ENCODE data around the gene CYP26B1.

CYP26B1 gene, protein sequence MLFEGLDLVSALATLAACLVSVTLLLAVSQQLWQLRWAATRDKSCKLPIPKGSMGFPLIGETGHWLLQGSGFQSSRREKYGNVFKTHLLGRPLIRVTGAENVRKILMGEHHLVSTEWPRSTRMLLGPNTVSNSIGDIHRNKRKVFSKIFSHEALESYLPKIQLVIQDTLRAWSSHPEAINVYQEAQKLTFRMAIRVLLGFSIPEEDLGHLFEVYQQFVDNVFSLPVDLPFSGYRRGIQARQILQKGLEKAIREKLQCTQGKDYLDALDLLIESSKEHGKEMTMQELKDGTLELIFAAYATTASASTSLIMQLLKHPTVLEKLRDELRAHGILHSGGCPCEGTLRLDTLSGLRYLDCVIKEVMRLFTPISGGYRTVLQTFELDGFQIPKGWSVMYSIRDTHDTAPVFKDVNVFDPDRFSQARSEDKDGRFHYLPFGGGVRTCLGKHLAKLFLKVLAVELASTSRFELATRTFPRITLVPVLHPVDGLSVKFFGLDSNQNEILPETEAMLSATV

DNA sequence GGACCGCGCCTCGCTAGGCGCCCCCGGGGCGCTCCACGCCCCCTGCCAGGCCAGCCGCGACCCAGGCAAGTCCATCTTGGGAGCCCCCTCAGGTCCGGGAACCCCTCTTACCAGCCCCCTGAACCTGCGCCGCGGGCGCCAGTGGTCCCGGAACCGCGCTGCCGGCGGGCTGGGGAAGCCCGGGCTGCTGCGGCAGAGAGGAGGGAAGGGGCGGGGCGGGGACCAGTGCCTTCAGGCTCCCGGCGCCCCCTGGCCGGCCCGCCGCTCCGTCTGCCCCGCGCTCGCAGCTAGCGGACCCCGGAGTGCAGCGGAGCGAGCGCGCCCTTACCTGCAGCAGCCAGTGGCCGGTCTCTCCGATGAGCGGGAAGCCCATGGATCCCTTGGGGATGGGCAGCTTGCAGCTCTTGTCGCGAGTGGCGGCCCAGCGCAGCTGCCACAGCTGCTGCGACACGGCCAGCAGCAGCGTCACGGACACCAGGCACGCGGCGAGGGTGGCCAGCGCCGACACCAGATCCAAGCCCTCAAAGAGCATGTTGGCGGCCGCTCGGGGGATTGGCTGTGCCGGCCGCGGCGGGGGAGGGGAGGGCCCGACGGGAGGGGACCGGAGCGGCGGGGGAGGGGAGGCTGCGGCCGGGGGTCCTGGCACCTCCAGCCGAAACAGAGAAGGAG, at the start of gene CYP26B1:
Gene CYP26B1 (minus strand): TSS at position 560 of the 669 bp plus-strand sequence. CDS start 28 bp downstream, at position 532.
- no peak for DNase-seq (ENCODE audit: low read depth)

DNA sequence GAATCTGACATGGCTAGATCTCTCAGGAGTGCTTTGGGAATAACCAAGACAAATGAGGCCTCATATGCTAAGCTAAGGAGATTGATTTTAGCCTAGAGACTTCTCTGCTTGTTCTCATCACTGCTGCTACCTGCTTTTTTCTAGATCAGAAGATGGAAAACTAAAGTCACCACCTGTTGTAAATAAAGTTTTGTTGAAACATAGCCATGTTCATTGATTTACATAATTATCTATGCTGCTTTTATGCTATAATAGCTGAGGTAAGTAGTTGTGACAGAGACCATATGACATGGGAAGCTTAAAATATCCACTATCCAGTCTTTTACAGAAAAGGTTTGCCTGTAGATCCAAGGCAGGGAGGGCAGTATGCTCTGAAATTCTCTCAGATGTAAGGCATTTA, 46.1 kb upstream of the CYP26B1 start:
- no peak for DNase-seq (ENCODE audit: low read depth)

DNA sequence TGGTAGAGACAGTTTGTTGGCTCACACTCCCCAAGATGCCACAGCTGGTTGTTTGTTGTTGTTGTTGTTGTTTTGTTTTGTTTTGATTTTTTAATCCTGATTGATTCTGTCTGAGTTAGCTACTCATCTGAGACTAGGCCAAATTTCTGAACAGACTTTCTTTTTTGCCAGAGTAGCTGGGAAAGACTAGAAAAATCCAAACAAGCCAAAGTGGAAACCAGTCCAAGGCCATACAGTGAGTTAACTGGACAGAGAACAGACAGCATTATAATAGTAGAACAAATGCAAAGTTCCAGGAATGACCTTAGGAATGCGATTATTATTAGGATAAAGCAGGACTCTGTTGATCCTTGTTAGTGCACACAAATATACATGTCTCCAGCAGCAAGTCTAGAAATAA, 43.8 kb upstream of the CYP26B1 start:
- DNase-seq (ENCODE audit: low read depth): no peak

DNA sequence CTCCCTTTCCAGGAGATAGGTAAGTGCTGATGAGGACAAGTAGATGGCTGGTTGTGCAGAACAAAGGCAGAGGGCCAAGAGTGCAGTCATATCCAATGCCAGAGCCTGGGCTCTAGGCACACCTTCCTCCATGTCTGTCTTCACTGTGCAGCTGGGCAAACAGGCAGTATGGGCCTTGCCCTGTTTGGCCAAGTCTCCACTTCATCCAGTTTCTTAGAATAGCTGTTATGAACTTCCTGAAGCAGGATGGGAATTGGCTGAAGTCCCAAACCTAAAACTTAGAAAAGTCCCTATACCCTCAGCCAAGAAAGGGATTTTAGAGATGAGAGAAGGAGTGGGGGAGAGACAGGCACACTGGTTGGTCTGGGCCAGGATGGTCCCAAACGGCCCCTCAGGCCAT, 37.5 kb upstream of the CYP26B1 start:
- DNase-seq (ENCODE audit: low read depth): no peak

DNA sequence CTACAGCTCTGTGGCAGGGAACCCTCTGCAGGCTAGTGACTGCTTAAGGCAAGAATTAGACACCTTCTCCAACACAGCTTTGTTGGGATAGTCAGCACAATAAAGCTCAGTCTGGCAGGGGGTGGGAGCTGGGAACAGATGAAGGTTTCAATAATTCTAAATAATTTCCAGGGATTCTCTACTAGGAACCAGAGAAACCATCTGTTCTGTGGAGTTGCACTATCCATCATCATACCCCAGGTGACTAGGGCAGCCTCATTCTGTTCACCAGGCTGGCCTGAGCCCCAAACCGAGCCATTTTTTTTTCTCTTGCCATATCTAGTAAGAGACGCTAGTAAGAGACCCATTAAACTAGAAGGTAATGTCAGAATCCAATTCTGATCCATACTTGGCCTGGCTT, 35.8 kb upstream of the CYP26B1 start:
- DNase-seq (ENCODE audit: low read depth): no peak

DNA sequence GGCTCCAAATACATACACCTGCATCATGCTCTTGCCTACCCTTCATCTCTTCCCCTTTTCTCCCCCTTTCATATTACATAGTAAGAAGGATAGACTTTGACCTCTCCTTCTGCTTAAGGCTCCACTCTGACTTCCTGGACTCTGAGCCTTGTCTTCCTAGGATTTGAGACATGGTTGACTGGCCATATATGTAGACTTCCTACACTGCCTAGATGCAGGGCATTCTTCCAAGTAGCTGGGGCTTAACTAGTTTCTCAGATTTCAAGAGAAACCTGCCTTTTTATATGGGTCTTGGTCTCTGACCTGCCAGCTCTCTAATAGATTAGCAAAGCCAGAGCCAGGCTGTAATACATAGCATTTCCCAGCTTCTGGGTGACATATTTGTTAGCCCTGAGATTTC, 35.4 kb upstream of the CYP26B1 start:
- DNase-seq (ENCODE audit: low read depth): no peak

DNA sequence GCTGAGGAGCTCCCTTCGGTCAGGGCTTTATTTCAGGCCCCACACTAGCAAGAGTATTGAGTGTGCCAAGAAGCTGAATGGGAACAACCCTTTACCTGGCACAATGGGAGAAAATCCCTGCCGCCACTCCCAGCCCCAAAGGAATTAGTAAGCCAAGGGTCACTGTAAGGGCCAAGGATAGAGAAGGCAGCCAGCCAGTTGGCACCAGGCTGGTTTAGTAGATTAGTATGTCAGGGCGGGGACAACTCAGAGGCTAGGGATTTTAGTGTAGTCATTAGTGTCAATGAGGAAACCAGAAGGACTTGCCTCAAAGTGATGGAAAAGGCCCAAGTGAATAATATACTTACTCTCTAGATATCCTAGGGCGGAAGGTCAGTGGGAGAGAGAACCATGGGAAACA, 34.9 kb upstream of the CYP26B1 start:
- no peak for DNase-seq (ENCODE audit: low read depth)

DNA sequence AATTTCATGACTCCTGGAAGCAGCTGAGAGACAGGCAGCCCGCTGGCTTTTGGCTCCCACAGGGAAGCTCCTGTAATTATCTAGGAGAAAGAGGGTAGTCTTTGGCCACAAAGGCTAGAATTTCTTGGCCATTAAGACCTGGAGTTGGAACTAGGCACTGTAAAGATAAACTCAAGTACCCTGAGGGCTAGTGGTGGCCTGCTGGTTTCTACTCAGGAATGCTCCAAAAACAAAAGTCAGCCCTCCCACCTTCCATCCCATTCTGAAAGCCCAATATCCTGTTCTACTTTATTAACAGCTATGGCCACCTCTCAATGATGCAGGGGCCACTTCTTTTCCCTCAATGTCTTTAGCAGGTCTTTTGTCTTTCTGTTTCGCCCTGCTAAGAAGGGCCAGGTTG, 34.0 kb upstream of the CYP26B1 start:
- no peak for DNase-seq (ENCODE audit: low read depth)

DNA sequence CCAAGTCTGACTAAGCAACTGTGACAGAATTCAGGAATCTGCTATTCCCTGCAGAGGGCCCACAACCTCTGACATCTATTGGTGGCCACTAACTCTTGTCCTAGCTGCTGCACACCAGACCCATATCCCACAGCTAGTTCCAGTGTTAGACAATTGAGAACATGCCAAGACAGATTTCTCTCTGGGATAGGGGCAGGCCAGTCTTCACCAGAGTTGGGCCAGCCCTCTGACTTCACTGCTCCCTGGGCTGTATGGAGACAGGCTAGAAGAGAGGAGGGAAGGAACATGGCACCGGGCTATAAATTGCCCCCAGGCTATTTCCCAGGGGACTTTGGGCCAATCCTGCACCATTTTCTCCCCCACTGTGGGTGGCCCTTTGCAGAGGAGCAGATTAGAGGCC, 32.7 kb upstream of the CYP26B1 start:
- no peak for DNase-seq (ENCODE audit: low read depth)

DNA sequence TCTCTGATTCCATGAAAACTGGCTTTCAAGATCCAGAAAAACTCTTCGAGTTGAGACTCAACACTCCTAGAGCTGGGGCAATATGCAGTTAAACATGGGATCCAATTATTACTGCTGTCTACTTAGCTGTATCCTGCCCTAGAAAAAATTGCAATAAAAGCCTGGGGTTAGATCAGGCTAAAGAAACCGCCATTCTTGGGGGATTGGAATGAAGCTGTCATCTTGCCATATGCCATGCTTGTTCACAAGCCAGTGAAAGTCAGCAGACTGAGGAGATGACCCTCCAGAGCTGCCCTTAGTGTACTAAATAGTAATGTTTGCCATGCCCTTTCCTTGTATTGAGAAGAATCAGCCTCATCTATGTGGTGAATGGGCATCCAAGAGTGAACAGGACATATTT, 30.9 kb upstream of the CYP26B1 start:
- DNase-seq (ENCODE audit: low read depth): no peak

DNA sequence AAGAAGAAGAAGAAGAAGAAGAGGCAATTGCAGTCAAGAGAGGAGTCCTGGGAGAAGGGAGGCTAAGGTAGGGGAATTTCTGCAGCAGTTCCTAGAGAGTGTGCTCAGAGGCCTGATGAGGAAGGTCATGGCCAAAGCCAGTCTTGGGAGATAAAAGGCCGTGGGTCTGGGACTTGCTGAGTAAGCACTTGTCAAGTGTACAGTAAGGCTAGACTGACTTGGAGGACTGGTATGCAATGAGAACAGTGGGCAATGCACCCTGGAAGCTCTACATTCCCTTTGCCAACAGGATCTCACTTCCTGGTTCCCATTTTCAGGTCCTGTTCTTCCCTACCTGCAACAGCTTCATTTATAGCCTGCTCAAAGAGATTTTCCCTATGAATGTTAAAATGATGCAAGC, 28.6 kb upstream of the CYP26B1 start:
- no peak for DNase-seq (ENCODE audit: low read depth)

DNA sequence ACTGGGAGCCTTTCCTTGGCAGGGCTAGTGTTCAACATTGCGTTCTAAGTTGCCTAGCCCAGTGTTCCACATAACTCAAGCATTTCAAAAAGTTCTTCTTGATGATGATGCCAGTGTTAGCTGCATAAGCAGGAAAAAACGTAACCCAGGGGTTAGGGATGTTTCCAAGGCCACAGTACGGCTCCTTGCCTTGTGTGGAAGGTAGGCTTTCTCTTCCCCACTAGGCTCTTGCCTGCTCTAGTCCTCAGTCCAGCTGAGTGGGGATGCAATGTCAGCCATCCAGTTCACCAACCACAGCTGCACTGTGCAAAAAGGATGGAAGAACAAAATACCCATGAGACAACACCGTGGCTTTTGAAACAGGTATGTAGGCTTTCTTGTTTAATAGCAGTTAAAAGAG, 28.0 kb upstream of the CYP26B1 start:
- DNase-seq (ENCODE audit: low read depth): no peak

DNA sequence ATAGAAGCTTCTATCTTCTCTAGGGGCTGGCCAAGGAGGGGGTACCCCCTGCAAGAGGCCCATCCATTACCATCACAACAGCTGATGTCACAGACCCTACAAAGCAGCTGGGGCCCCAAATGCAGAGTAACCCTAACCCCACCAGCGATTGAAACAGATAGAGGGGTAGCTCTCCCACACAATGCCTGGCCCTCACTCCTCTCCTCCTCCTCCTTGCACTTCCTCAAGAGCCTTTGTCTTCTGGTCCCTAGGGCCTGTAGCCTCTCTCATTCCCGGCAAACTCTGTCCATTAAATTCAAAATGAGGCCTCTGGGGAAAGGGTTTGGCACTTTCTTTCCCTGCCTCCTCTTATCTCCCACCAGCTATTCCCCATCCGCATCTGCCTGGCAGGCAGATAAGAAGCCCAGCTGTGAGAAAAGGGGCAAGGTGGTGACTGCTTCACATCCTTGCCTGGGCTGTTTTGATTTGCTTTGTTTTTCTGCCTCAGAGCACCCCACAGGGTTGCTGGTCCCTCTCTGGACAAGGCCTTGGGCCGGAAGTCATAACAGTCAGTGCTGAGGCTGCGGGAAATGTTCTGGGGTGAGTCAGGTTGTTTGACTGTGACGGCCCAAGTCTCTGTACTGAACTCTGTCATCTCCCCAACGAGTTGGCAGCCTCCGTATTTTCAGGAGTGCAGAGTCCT, 26.1 kb upstream of the CYP26B1 start:
- DNase-seq (ENCODE audit: low read depth): no peak

DNA sequence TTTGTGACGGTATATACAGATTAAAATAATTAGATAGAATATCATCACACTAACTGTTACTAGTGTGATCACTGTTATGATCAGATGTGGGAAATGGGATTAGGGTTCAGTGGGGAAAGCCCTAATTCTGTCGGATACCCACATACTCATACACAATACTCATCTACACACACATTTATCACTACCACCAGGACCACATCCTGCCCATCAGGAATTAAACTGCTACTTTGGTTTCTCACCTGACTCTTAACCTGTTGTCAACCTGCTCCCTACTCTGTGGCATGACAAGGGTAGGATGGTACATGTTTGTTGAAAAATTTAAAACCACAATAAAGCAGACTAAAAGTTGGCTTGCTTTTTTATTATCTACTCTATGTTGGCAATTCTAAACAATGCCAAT, 24.8 kb upstream of the CYP26B1 start:
- DNase-seq (ENCODE audit: low read depth): no peak

DNA sequence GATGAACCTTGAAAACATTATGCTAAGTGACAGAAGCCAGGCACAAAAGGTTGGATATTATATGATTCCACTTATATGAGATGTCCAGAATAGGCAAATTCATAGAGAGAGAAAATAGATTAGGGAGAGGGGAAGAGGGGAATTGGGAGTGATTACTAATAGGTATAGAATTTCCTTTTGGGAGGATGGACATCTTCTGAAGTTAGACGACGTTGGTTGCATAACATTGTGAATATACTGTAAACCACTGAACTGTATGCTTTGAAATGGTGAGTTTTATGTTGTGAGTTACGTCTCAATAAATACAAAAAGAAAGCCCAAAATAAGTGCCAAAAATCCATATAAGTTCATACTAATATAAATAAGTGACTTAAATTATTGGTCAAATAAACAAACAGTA, 18.6 kb upstream of the CYP26B1 start:
- DNase-seq (ENCODE audit: low read depth): no peak

DNA sequence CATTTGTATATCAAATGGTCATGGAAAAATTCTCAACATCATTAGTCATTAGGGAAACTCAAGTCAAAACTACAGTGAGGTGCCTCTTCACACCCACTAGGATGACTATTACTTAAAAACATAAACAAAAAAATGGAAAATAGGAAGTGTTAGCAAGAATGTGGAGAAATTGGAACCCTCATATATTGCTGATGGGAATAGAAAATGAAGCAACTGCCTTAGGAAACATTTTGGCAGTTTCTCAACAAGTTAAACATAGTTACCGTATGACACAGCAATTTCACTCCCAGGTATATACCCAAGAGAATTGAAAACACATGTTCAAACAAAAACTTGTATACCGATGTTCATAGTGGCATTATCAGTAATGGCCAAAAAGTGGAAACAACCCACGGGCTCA, 18.1 kb upstream of the CYP26B1 start:
- DNase-seq (ENCODE audit: low read depth): no peak

DNA sequence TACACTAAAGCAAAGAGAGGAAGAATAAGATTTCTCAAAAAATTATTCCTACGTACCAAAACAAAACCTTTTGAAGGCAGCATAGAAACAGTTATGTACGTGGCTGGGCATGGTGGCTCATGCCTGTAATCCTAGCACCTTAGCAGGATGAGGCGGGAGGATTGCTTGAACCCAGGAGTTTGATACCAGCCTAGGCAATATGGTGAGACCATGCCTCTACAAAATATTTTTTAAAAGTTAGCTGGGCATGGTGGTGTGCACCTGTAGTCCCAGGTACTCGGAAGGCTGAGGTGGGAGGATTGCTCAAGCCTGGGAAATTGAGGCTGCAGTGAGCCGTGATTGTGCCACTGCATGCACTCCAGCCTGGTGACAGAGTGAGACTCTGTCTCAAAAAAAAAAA, 14.9 kb upstream of the CYP26B1 start:
- no peak for DNase-seq (ENCODE audit: low read depth)

DNA sequence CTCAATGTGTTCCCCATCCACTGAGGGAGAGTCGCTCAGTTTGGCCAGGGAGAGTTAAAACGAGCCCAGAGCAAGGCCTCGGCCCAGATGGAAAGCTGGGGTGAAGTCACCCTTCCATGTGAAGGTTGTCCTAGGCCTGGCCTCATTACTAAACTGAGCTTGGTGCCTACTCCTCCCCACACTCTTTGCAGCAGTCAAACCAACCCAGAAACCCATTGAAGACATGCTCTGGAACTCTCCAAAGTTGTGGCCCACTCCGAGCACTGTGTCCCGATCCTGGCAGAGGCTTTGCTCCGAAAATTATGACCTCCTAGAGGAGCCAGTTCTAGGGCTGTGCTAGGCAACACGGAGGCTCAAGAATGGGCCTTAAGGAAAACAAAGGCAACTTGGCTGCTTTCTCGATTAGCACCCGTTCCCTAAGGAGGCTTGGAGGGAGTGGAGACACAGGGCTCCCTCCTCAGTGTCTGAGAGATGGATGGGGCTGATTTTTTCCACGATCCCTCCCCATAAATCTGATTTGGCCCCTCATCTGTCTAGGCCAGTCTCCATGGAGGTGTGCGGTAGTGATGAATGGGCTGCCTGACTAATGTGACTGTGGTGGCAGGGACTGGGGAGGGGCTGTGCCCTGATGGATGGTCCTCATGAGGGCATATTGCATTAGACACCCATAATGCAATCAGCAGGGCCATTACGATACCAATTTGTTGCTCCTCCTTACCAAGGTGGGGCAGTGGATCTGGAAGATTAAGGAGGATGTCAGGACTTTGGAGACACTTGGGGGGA, 11.7 kb upstream of the CYP26B1 start:
- no peak for DNase-seq (ENCODE audit: low read depth)

DNA sequence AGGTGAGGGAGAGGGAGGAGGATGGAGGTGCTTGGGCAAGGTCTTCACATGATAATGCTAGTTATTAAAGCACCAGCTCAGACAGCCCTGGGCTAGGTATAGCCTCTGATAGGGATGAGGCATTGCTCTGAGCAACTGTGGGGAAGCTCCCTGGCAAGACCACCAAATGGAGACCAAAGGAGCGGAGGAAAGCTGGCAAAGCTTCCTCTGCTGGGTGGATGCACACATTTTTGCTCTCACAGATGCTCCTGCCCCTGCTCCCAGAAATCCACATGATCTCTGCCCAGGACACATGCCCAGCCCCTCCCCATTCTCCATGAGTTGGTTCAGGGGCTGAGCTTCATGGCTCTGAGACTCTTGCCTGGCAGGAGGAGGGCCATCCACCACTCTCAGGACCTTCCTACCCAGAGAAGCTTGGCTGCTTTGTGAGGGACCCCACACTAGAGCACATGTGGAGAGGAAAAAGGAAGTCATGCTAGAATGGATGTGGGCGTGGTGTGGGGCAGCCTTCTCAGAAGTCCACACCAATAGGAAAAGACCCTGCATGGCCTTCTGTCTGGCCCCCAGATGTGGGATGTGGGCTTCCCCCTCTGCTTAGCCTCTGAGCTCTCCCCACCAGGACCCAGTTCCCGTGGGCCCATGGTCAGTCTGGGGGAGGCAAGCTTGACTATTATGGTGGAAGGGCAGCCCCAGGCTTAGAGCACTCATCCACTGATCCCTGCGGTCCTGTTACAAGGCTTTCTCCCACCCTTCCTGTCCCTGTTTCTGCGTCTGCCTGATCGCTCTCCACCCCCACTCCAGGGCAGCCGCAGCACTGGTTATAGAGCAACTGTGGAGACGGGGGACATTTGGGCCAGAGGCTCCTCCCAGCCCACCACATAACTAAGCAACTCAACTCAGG, 10.5 kb upstream of the CYP26B1 start:
- DNase-seq (ENCODE audit: low read depth): no peak

DNA sequence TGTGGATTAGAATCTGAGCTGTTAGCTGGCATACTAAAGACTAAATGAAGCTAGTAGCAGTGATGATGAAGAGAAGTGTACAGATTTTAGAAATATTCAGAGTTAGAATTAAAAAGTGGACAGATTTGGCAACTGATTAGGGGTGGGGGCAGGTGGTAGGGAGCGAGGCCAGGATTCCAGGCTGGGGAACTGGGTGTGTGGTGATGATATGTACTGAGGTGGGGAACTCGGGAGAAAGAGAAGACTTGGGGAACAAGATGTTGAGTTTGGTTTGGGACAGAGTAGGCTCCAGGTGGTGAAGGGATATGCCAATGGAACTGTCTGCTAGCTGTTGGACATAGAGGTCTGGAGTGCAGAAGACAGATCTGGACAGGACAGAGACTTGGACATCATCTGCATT, 9.2 kb upstream of the CYP26B1 start:
- no peak for DNase-seq (ENCODE audit: low read depth)

DNA sequence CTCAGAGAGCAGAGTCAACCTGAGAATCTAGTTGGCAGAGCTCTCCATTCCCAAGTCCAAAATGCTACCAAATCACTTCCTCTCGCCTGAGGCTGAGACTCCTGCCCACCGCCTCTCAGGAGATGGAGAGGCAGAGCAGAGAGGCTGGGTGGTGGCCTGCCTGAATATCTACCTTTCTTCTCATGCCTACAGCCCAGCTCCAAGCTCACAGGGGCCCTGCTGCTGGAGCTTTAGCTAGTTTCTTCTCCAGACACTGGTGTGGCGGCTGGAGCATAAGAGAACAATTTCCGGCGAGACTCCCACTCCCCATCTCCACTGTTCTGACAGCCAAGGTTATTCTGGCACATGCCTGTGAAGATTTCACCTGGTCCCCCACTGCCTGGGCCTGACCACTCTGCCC, 8.1 kb upstream of the CYP26B1 start:
- no peak for DNase-seq (ENCODE audit: low read depth)
